Neural cell (in vitro differentiated cells): ENCODE measurements around the gene AHRR. TPM values are rescaled to one million over a fixed set of nuclear protein-coding genes. Genes with fewer than 3 reads are reported as not detected.

Source experiments
- H2AFZ ChIP-seq: fragments of 200-600, 300-800 bp; sonication (generic), shearing (Covaris generic); 2 replicates; pipeline ENCODE4 v1.6.0; 2014; ENCODE audit warnings: low read depth, mild to moderate bottlenecking, antibody characterized with exemption, low read length, moderate library complexity
- H3F3A ChIP-seq: fragments of 200-600 bp; shearing (Covaris generic); 2 replicates; pipeline ENCODE4 v1.6.1; 2016; ENCODE audit warnings: mild to moderate bottlenecking, moderate library complexity, mixed read lengths, antibody characterized with exemption, low read length; ENCODE audit not compliant: insufficient read depth, poor library complexity, severe bottlenecking
- H3K27ac ChIP-seq: fragments of 200-600, 300-800 bp; sonication (generic), shearing (Covaris generic); 2 replicates; pipeline ENCODE4 v1.5.1; 2014; ENCODE audit warnings: mild to moderate bottlenecking, low read length, moderate library complexity
- H3K27me3 ChIP-seq: fragments of 300-800, 200-600 bp; sonication (generic), shearing (Covaris generic); 2 replicates; pipeline ENCODE4 v1.6.0; 2014; ENCODE audit warnings: mild to moderate bottlenecking, low read depth, low read length, moderate library complexity; ENCODE audit not compliant: insufficient read depth
- H3K36me3 ChIP-seq: fragments of 300-800, 200-600 bp; sonication (generic), shearing (Covaris generic); 2 replicates; pipeline ENCODE4 v1.5.1; 2014; ENCODE audit warnings: mild to moderate bottlenecking, antibody characterized with exemption, low read length, moderate library complexity; ENCODE audit not compliant: insufficient read depth
- H3K4me2 ChIP-seq: fragments of 300-800, 200-600 bp; sonication (generic), shearing (Covaris generic); 2 replicates; pipeline ENCODE4 v1.6.0; 2014; ENCODE audit warnings: mild to moderate bottlenecking, low read length
- H3K4me3 ChIP-seq: fragments of 300-800, 200-600 bp; sonication (generic), shearing (Covaris generic); 2 replicates; pipeline ENCODE4 v1.5.1; 2014; ENCODE audit warnings: mild to moderate bottlenecking, low read length, moderate library complexity
- H3K79me2 ChIP-seq: fragments of 200-600 bp; shearing (Covaris generic); replicated peaks from 2 replicates; pipeline ENCODE4 v1.6.0; 2014; ENCODE audit warnings: mild to moderate bottlenecking, low read length, moderate library complexity; ENCODE audit not compliant: insufficient read depth
- H3K9ac ChIP-seq: fragments of 300-800, 200-600 bp; sonication (generic), shearing (Covaris generic); 2 replicates; pipeline ENCODE4 v1.6.1; 2016; ENCODE audit warnings: mild to moderate bottlenecking, low read length, mixed read lengths
- H3K9me2 ChIP-seq: fragments of 200-600 bp; shearing (Covaris generic); 2 replicates; pipeline ENCODE4 v1.6.1; 2016; ENCODE audit warnings: mild to moderate bottlenecking, low read length, mixed read lengths; ENCODE audit not compliant: insufficient read depth
- H3K9me3 ChIP-seq: fragments of 200-600, 300-800 bp; sonication (generic), shearing (Covaris generic); 2 replicates; pipeline ENCODE4 v1.6.1; 2016; ENCODE audit warnings: mild to moderate bottlenecking, mixed run types, low read length, moderate library complexity, mixed read lengths
- H4K20me1 ChIP-seq: fragments of 200-600 bp; shearing (Covaris generic); 2 replicates; pipeline ENCODE4 v1.6.1; 2016; ENCODE audit warnings: mild to moderate bottlenecking, mixed run types; ENCODE audit not compliant: insufficient read depth
- CTCF ChIP-seq: fragments of 450-650 bp; IDR thresholded peaks from 2 replicates; pipeline ENCODE4 v1.5.1; 2014; ENCODE audit warnings: antibody characterized with exemption, mild to moderate bottlenecking, moderate library complexity; ENCODE audit not compliant: poor library complexity, severe bottlenecking
- EP300 ChIP-seq: fragments of 450-650 bp; conservative IDR thresholded peaks from 2 replicates; pipeline ENCODE4 v1.6.1; 2014; ENCODE audit warnings: antibody characterized with exemption, mild to moderate bottlenecking, moderate library complexity; ENCODE audit not compliant: poor library complexity, severe bottlenecking
- EZH2 ChIP-seq: fragments of 200-600, 300-800 bp; shearing (Covaris generic), sonication (generic); IDR thresholded peaks from 2 replicates; pipeline ENCODE4 v1.6.1; 2014; ENCODE audit warnings: antibody characterized with exemption, low read length, borderline replicate concordance, mild to moderate bottlenecking; ENCODE audit not compliant: insufficient read depth, poor library complexity, severe bottlenecking
- MXI1 ChIP-seq: fragments of 450-650 bp; conservative IDR thresholded peaks from 2 replicates; pipeline ENCODE4 v1.6.1; 2014; ENCODE audit warnings: antibody characterized with exemption, mild to moderate bottlenecking; ENCODE audit not compliant: poor library complexity, severe bottlenecking
- POLR2AphosphoS5 ChIP-seq: IDR thresholded peaks from 2 replicates; pipeline ENCODE4 v1.6.1; 2012
- RAD21 ChIP-seq: fragments of 450-650 bp; conservative IDR thresholded peaks from 2 replicates; pipeline ENCODE4 v1.6.1; 2014; ENCODE audit warnings: antibody characterized with exemption, mild to moderate bottlenecking, moderate library complexity
- REST ChIP-seq: IDR thresholded peaks from 2 replicates; pipeline ENCODE4 v1.6.1; 2012; ENCODE audit warnings: borderline replicate concordance
- SMC3 ChIP-seq: fragments of 450-650 bp; conservative IDR thresholded peaks from 2 replicates; pipeline ENCODE4 v1.6.1; 2014; ENCODE audit warnings: antibody characterized with exemption, mild to moderate bottlenecking, moderate library complexity; ENCODE audit not compliant: poor library complexity
- TAF1 ChIP-seq: IDR thresholded peaks from 2 replicates; pipeline ENCODE4 v1.6.1; 2012; ENCODE audit warnings: low read depth
- polyA plus RNA-seq: library from polyadenylated mRNA; depleted of rRNA; stranded (reverse); fragments of >200 nt; gene quantifications from 2 replicates; pipeline ENCODE4 v1.2.3, GENCODE V29; 2014

Gene AHRR
- polyA plus RNA-seq, 1 donor from 2014 or later, result 0.26 TPM

DNA sequence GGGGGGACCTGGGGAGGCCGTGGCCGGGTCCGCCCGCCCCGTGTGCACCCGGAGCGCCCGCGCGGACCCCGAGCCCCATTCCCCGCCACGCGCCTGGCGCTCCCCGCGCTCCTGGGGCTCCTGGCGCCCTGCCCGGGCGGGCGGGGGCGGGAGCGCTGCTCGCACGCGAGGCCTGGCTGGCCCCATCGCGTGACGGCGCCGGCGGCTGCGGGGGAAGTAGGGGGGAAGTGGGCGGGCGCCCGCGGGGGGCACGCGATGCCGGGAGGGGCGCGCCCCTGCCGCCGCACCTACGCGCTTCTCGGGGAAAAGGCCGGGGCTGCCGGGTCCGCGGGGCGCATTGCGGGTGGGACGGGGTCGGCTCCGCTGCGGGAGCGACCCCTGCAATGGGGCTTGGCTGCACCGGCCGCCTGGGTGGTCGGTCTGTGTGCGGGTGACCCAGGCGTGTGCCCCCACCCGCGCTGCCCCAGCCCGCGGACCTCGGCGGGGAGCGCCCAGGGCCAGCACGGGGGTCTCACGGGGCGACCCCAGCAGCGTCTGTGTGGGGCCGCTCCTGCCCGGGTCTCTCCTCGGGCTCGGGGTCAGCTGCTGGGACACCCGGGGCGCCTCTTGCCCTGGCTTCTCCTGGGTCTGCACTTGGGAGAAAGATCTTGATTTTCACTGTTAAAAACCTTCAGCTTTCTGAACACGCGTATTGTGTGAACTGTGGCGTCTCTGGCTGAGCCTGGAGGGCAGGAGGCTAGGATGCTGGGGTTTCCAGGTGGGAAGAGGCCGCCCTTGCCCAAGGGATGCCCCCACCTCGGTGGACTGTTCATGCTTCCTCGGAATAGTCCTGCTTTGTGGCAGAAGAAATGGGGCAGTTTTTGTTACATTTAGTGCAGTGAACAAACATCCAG is 52.4 kb downstream of the AHRR start:
- no peaks in the 10 kb centered on the region for H3K79me2 ChIP-seq
- H3K4me3 ChIP-seq, result peak overlapping the region; percentile 34
- TF ChIP-seq CTCF, result no peak
- no peak for TF ChIP-seq MXI1
- no peak for TF ChIP-seq TAF1
- no peak for TF ChIP-seq RAD21
- TF ChIP-seq EP300, result no peak
- no peak for TF ChIP-seq EZH2
- no peak for TF ChIP-seq REST
- TF ChIP-seq POLR2AphosphoS5, result no peak
- no peak for TF ChIP-seq SMC3
- H3F3A ChIP-seq, result no peaks in the 10 kb centered on the region
- no peak overlapping the region for H3K4me2 ChIP-seq
- no peak overlapping the region for H3K27ac ChIP-seq
- H2AFZ ChIP-seq, result no peak overlapping the region
- H3K9me2 ChIP-seq, result no peaks in the 10 kb centered on the region
- H4K20me1 ChIP-seq, result no peaks in the 10 kb centered on the region
- no peaks in the 10 kb centered on the region for H3K9me3 ChIP-seq
- H3K9ac ChIP-seq, result no peak overlapping the region
- no peaks in the 10 kb centered on the region for H3K36me3 ChIP-seq
- H3K27me3 ChIP-seq, result peaks cover 29% of the 10 kb centered on the region

DNA sequence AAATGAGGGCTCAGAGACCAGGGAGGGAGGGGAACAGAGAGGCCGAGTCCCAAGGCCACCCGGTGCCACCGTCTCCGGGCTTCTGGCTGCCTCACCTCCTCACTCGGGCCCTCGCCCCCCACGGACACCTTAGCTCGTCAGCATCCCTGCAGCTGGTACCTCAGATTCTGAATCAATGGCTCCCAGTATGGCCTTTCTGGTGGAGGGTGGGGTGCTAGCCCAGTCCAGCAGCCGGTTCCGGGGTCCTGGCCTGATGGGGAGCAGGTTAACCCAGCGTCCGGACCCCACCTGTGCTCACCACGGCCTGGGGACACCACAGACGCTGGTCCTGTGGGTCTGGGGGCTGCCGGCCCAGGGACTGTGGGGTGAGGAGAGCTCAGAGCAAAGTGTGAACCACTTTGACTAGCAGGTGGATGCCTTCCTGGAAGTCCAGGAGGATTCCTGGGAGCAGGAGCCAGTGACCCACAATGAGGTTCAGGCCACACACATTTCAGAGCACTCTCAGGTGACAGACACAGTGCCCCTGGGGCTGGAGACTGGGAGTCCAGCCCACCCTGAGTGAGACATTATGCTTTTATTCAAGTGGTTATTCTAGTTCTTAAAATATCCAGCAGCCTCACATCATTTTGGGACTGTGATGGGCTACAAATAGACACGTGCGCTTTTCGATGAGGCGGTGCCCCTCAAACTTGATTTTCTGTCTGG is 53.3 kb downstream of the AHRR start:
- no peaks in the 10 kb centered on the region for H3K9me3 ChIP-seq
- no peaks in the 10 kb centered on the region for H3K9me2 ChIP-seq
- no peaks in the 10 kb centered on the region for H4K20me1 ChIP-seq
- H3F3A ChIP-seq, result no peaks in the 10 kb centered on the region
- H3K4me3 ChIP-seq, result no peak overlapping the region
- TF ChIP-seq REST, result no peak
- no peak for TF ChIP-seq POLR2AphosphoS5
- TF ChIP-seq SMC3, result no peak
- no peak for TF ChIP-seq CTCF
- no peak for TF ChIP-seq TAF1
- TF ChIP-seq RAD21, result no peak
- no peak for TF ChIP-seq MXI1
- TF ChIP-seq EP300, result no peak
- TF ChIP-seq EZH2, result no peak
- no peaks in the 10 kb centered on the region for H3K36me3 ChIP-seq
- no peak overlapping the region for H3K4me2 ChIP-seq
- H3K27me3 ChIP-seq, result peaks cover 29% of the 10 kb centered on the region
- no peak overlapping the region for H3K9ac ChIP-seq
- H3K27ac ChIP-seq, result no peak overlapping the region
- no peaks in the 10 kb centered on the region for H3K79me2 ChIP-seq
- H2AFZ ChIP-seq, result no peak overlapping the region
